ENCODE data around the gene COA7. TPM values are rescaled to one million over a fixed set of nuclear protein-coding genes. Genes with fewer than 3 reads are reported as not detected.
A peak's percentile ranks its signal among the peaks of the same experiment; 100 is the strongest.
"Not testable (repeated sequence)": the region's sequence is repeated elsewhere in the genome, so short reads cannot be mapped to it uniquely, and the experiment has no call there.

Gene COA7
- total and polyA plus RNA-seq, 2 experiments from 2014 or later: 8.9 to 19.0 TPM

DNA sequence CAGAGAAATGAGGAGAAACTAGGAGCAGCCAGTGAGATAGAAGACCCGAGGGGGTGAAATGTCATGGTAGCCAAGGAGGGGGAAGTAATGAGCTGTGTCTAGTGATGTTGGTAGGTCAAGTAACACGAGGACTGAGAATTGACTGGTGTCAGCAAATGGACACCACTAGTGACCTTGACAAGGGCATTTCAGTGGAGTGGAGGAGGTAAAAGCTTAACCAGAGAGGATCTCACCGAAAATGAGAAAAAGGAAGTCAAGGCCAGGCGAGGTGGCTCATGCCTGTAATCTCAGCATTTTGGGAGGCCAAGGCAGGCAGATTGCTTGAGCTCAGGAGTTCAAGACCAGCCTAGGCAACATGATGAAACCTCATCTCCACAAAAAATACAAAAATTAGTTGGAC lies 25.1 kb upstream of the COA7 start:
- peaks cover 8% of the 10 kb centered on the region for H4K20me1 ChIP-seq (ENCODE audit: insufficient read depth, poor library complexity, severe bottlenecking)
- no peak overlapping the region for H3K4me2 ChIP-seq
- no peak for TF ChIP-seq EZH2phosphoT487 (IDR thresholded peaks at IDR 0.05; ENCODE audit: low read depth, severe bottlenecking, unreplicated experiment)
- TF ChIP-seq, protein P1, sequence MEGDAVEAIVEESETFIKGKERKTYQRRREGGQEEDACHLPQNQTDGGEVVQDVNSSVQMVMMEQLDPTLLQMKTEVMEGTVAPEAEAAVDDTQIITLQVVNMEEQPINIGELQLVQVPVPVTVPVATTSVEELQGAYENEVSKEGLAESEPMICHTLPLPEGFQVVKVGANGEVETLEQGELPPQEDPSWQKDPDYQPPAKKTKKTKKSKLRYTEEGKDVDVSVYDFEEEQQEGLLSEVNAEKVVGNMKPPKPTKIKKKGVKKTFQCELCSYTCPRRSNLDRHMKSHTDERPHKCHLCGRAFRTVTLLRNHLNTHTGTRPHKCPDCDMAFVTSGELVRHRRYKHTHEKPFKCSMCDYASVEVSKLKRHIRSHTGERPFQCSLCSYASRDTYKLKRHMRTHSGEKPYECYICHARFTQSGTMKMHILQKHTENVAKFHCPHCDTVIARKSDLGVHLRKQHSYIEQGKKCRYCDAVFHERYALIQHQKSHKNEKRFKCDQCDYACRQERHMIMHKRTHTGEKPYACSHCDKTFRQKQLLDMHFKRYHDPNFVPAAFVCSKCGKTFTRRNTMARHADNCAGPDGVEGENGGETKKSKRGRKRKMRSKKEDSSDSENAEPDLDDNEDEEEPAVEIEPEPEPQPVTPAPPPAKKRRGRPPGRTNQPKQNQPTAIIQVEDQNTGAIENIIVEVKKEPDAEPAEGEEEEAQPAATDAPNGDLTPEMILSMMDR (IDR thresholded peaks at IDR 0.05; ENCODE audit: poor library complexity): no peak
- no peak for TF ChIP-seq EZH2 (IDR thresholded peaks at IDR 0.05; ENCODE audit: borderline replicate concordance)
- H3K4me1 ChIP-seq (ENCODE audit: insufficient read depth): peaks cover 6% of the 10 kb centered on the region
- 92% methylated on average over 4 of the region's 4 CpGs for WGBS (ENCODE audit: low lambda C conversion rate, missing lambda C conversion rate)
- H3K9me2 ChIP-seq (replicated peaks; ENCODE audit: insufficient read depth): no peaks in the 10 kb centered on the region
- no peaks in the 10 kb centered on the region for H3K9me3 ChIP-seq (ENCODE audit: low read depth)
- no peak overlapping the region for H3K4me3 ChIP-seq
- DNase-seq (ENCODE audit: low spot score): no peak
- H3K27me3 ChIP-seq: no peaks in the 10 kb centered on the region
- H3K79me2 ChIP-seq: peaks cover 18% of the 10 kb centered on the region
- no peaks in the 10 kb centered on the region for H3K36me3 ChIP-seq (replicated peaks; ENCODE audit: insufficient read depth, low read depth)
- no peak overlapping the region for H3K27ac ChIP-seq
- H2AFZ ChIP-seq: no peak overlapping the region

- not testable (repeated sequence) for H3K36me3 ChIP-seq (replicated peaks; ENCODE audit: insufficient read depth, low read depth); DNase-seq (ENCODE audit: low spot score); H3K9me3 ChIP-seq (ENCODE audit: low read depth); H3K27me3 ChIP-seq; H3K4me1 ChIP-seq (ENCODE audit: insufficient read depth); H3K79me2 ChIP-seq; H3K9me2 ChIP-seq (replicated peaks; ENCODE audit: insufficient read depth); H3K27ac ChIP-seq; H3K4me2 ChIP-seq; H2AFZ ChIP-seq; H4K20me1 ChIP-seq (ENCODE audit: insufficient read depth, poor library complexity, severe bottlenecking); H3K4me3 ChIP-seq
- WGBS (ENCODE audit: low lambda C conversion rate, missing lambda C conversion rate): 94% methylated on average over 6 of the region's 6 CpGs
Observed at GRCh38 chr1:52715296-52715695, 17.1 kb upstream of the COA7 start.

DNA sequence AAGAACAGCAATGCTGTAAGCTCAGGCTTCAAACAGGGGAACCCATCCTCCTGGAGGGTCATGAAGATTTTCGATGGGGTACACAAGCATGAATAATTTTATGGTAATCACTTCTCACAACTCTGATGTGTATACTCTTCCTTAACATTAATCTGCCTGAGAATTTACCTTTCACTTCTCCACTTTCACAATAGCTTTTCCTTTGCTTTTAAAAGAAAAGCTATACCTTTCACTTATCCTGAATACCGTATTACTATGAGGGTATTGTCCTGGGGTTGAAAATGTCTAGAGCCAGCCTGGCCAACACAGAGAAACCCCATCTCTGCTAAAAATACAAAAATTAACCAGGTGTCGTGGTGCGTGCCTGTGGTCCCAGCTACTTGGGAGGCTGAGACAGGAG lies 15.4 kb upstream of the COA7 start:
- H3K4me1 ChIP-seq (ENCODE audit: insufficient read depth): no peaks in the 10 kb centered on the region
- no peak overlapping the region for H3K4me3 ChIP-seq
- 96% methylated on average over 4 of the region's 4 CpGs for WGBS (ENCODE audit: low lambda C conversion rate, missing lambda C conversion rate)
- H3K9me2 ChIP-seq (replicated peaks; ENCODE audit: insufficient read depth): no peaks in the 10 kb centered on the region
- TF ChIP-seq EZH2phosphoT487 (IDR thresholded peaks at IDR 0.05; ENCODE audit: low read depth, severe bottlenecking, unreplicated experiment) (no peak), EZH2 (IDR thresholded peaks at IDR 0.05; ENCODE audit: borderline replicate concordance) (no peak)
- TF ChIP-seq, protein P1 (IDR thresholded peaks at IDR 0.05; ENCODE audit: poor library complexity): no peak
- H3K9me3 ChIP-seq (ENCODE audit: low read depth): no peaks in the 10 kb centered on the region
- no peaks in the 10 kb centered on the region for H3K27me3 ChIP-seq
- no peaks in the 10 kb centered on the region for H3K36me3 ChIP-seq (replicated peaks; ENCODE audit: insufficient read depth, low read depth)
- no peaks in the 10 kb centered on the region for H3K79me2 ChIP-seq
- no peaks in the 10 kb centered on the region for H4K20me1 ChIP-seq (ENCODE audit: insufficient read depth, poor library complexity, severe bottlenecking)
- no peak overlapping the region for H3K27ac ChIP-seq
- H3K4me2 ChIP-seq: no peak overlapping the region
- DNase-seq (ENCODE audit: low spot score): no peak
- no peak overlapping the region for H2AFZ ChIP-seq

DNA sequence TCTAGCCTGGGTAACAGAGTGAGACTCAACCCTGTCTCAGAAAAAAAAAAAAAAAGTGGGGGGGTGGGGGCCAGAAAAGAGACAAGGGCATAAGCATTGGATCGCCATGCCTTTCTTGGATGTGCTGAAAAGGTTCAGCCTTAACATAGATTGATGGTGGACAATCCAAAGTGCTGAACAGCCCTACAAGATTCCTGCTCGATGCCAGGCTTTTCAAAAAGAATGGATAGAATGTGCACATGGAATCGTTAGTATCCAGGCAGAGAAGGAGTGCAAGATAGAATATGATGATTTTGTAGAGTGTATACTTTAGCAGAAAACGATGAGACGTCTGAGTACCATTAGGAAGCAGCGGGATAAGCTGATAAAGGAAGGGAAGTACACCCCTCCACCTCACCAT lies 10.9 kb upstream of the COA7 start:
- H3K27ac ChIP-seq: peak overlapping the region; percentile 64
- H3K4me2 ChIP-seq: no peak overlapping the region
- no peaks in the 10 kb centered on the region for H3K36me3 ChIP-seq (replicated peaks; ENCODE audit: insufficient read depth, low read depth)
- no peaks in the 10 kb centered on the region for H3K9me3 ChIP-seq (ENCODE audit: low read depth)
- no peaks in the 10 kb centered on the region for H3K9me2 ChIP-seq (replicated peaks; ENCODE audit: insufficient read depth)
- 66% methylated on average over 6 of the region's 6 CpGs for WGBS (ENCODE audit: low lambda C conversion rate, missing lambda C conversion rate)
- no peaks in the 10 kb centered on the region for H3K79me2 ChIP-seq
- H3K4me3 ChIP-seq: no peak overlapping the region
- H3K4me1 ChIP-seq (ENCODE audit: insufficient read depth): no peaks in the 10 kb centered on the region
- no peaks in the 10 kb centered on the region for H3K27me3 ChIP-seq
- H2AFZ ChIP-seq: no peak overlapping the region
- no peaks in the 10 kb centered on the region for H4K20me1 ChIP-seq (ENCODE audit: insufficient read depth, poor library complexity, severe bottlenecking)
- TF ChIP-seq, protein P1 (IDR thresholded peaks at IDR 0.05; ENCODE audit: poor library complexity): no peak
- TF ChIP-seq EZH2phosphoT487 (IDR thresholded peaks at IDR 0.05; ENCODE audit: low read depth, severe bottlenecking, unreplicated experiment) (no peak), EZH2 (IDR thresholded peaks at IDR 0.05; ENCODE audit: borderline replicate concordance) (no peak)
- no peak for DNase-seq (ENCODE audit: low spot score)

Measured in hepatocyte (in vitro differentiated cells).